HEK293 (cell line): Measurements from ENCODE around the gene POU2AF1.

Experiments
- CTCF ChIA-PET: fragments of 350-600 bp; formaldehyde crosslinking; extraction: SDS; loops from one replicate; lab custom pipeline; 2021; ENCODE audit warnings: antibody characterized with exemption; lab: Yijun Ruan, JAX
- POLR2A ChIA-PET: fragments of 300-600 bp; formaldehyde crosslinking; extraction: SDS; loops from one replicate; lab custom pipeline; 2020; ENCODE audit warnings: antibody characterized with exemption, inconsistent platforms; lab: Yijun Ruan, JAX
- H3K27ac ChIP-seq: fragments of 200-500 bp; sonication (Bioruptor generic); 2 replicates; pipeline ENCODE4 v1.5.1; 2014; ENCODE audit warnings: low read depth, low read length, control low read depth, inconsistent platforms; ENCODE audit errors: extremely low read depth
- H3K36me3 ChIP-seq, 2 experiments: fragments of 200-500 bp in 1 of 2; sonication (Bioruptor generic) in 1 of 2; 1 replicate in 1 of 2; 2 replicates in 1 of 2; pipeline ENCODE4 v1.5.1; 2014 to 2017; ENCODE audit warnings: inconsistent platforms in 2 of 2, low read length in 2 of 2; ENCODE audit not compliant: control insufficient read depth in 2 of 2, insufficient read depth in 1 of 2
- H3K4me1 ChIP-seq: fragments of 200-500 bp; sonication (Bioruptor generic); 2 replicates; pipeline ENCODE4 v1.5.1; 2014; ENCODE audit warnings: mild to moderate bottlenecking, low read length, inconsistent platforms; ENCODE audit not compliant: control insufficient read depth, insufficient read depth
- H3K4me3 ChIP-seq: 2 replicates; pipeline ENCODE4 v1.5.1; 2011; ENCODE audit warnings: low read depth, mild to moderate bottlenecking, control low read depth, low read length, moderate library complexity
- H3K9me3 ChIP-seq: fragments of 200-500 bp; sonication (Bioruptor generic); 2 replicates; pipeline ENCODE4 v1.5.1; 2014; ENCODE audit warnings: low read depth, low read length, inconsistent platforms; ENCODE audit not compliant: control insufficient read depth, insufficient read depth
- EGR2 ChIP-seq: fragments of 450-650 bp; formaldehyde crosslinking; IDR thresholded peaks from 2 replicates; pipeline ENCODE4 v1.5.1; 2016; ENCODE audit warnings: low read depth, missing biosample characterization, missing genetic modification characterization
- KLF17 ChIP-seq: fragments of 450-650 bp; formaldehyde crosslinking; IDR thresholded peaks from 2 replicates; pipeline ENCODE4 v1.5.1; 2016; ENCODE audit warnings: missing biosample characterization, missing genetic modification characterization
- PBX3 ChIP-seq: sonication (generic); formaldehyde crosslinking; IDR thresholded peaks from 2 replicates; pipeline ENCODE4 v1.8.1; 2022; ENCODE audit warnings: mild to moderate bottlenecking, moderate library complexity, missing genetic modification reagents
- SP2 ChIP-seq: fragments of 450-650 bp; formaldehyde crosslinking; IDR thresholded peaks from 2 replicates; pipeline ENCODE4 v1.5.1; 2016; ENCODE audit warnings: missing biosample characterization, missing genetic modification characterization
- TSHZ1 ChIP-seq: fragments of 450-650 bp; formaldehyde crosslinking; IDR thresholded peaks from 2 replicates; pipeline ENCODE4 v1.5.1; 2016; ENCODE audit warnings: missing biosample characterization, missing genetic modification characterization, borderline replicate concordance
- ZBTB44 ChIP-seq: fragments of 450-650 bp; IDR thresholded peaks from 2 replicates; pipeline ENCODE4 v1.5.1; 2018; ENCODE audit warnings: missing biosample characterization, mild to moderate bottlenecking, missing genetic modification characterization
- ZFP41 ChIP-seq: fragments of 450-650 bp; formaldehyde crosslinking; IDR thresholded peaks from 2 replicates; pipeline ENCODE4 v1.5.1; 2016; ENCODE audit warnings: missing biosample characterization, missing genetic modification characterization, borderline replicate concordance
- ZNF138 ChIP-seq: fragments of 450-650 bp; formaldehyde crosslinking; IDR thresholded peaks from 2 replicates; pipeline ENCODE4 v1.5.1; 2016; ENCODE audit warnings: missing biosample characterization, missing genetic modification characterization, borderline replicate concordance
- ZNF157 ChIP-seq: fragments of 450-650 bp; formaldehyde crosslinking; IDR thresholded peaks from 2 replicates; pipeline ENCODE4 v1.5.1; 2016; ENCODE audit warnings: missing biosample characterization, missing genetic modification characterization
- ZNF16 ChIP-seq: fragments of 450-650 bp; formaldehyde crosslinking; IDR thresholded peaks from 2 replicates; pipeline ENCODE4 v1.5.1; 2016; ENCODE audit warnings: low read depth, missing biosample characterization, missing genetic modification characterization
- ZNF18 ChIP-seq: fragments of 450-650 bp; formaldehyde crosslinking; IDR thresholded peaks from 2 replicates; pipeline ENCODE4 v1.5.1; 2016; ENCODE audit warnings: missing biosample characterization, missing genetic modification characterization
- ZNF223 ChIP-seq: fragments of 450-650 bp; formaldehyde crosslinking; IDR thresholded peaks from 2 replicates; pipeline ENCODE4 v1.5.1; 2016; ENCODE audit warnings: missing biosample characterization, missing genetic modification characterization
- ZNF366 ChIP-seq: fragments of 450-650 bp; formaldehyde crosslinking; conservative IDR thresholded peaks from 2 replicates; pipeline ENCODE4 v1.5.1; 2016; ENCODE audit warnings: missing biosample characterization, missing genetic modification characterization
- ZNF530 ChIP-seq: fragments of 450-650 bp; formaldehyde crosslinking; IDR thresholded peaks from 2 replicates; pipeline ENCODE4 v1.5.1; 2016; ENCODE audit warnings: low read depth, missing biosample characterization, missing genetic modification characterization
- ZNF544 ChIP-seq: fragments of 450-650 bp; formaldehyde crosslinking; IDR thresholded peaks from 2 replicates; pipeline ENCODE4 v1.5.0; 2017; ENCODE audit warnings: missing biosample characterization, missing genetic modification characterization
- ZNF654 ChIP-seq: fragments of 450-650 bp; formaldehyde crosslinking; IDR thresholded peaks from 2 replicates; pipeline ENCODE4 v1.5.1; 2016; ENCODE audit warnings: low read depth, missing biosample characterization, missing genetic modification characterization
- ZNF658 ChIP-seq: fragments of 450-650 bp; formaldehyde crosslinking; IDR thresholded peaks from 2 replicates; pipeline ENCODE4; 2016; ENCODE audit warnings: missing biosample characterization, missing genetic modification characterization
- ZNF830 ChIP-seq: fragments of 450-650 bp; IDR thresholded peaks from 2 replicates; pipeline ENCODE4 v1.5.0; 2018; ENCODE audit warnings: missing biosample characterization, missing genetic modification characterization, low read depth, mild to moderate bottlenecking, moderate library complexity
- ZSCAN5A ChIP-seq: fragments of 450-650 bp; formaldehyde crosslinking; IDR thresholded peaks from 2 replicates; pipeline ENCODE4 v1.5.1; 2016; ENCODE audit warnings: missing biosample characterization, missing genetic modification characterization

POU2AF1 gene

GRCh38 chr11:111327908-111328624, 51.0 kb downstream of the POU2AF1 start (continued):
- TF ChIP-seq TSHZ1 (no peak), ZNF223 (no peak), ZNF138 (tag by site-specific recombination) (no peak)
- TF ChIP-seq, all 188 proteins: peak for 5

GRCh38 chr11:111326824-111327223, 52.3 kb downstream of the POU2AF1 start:
- TF ChIP-seq ZNF18 (tag by site-specific recombination), result no peak
- TF ChIP-seq ZNF157 (tag by site-specific recombination), result no peak
- no peak for TF ChIP-seq ZNF654 (tag by site-specific recombination)
- no peak for TF ChIP-seq EGR2
- TF ChIP-seq ZNF830 (tag by site-specific recombination), result no peak
- TF ChIP-seq ZNF544 (tag by site-specific recombination), result no peak
- no peak for TF ChIP-seq ZFP41 (tag by site-specific recombination)
- TF ChIP-seq KLF17 (tag by site-specific recombination), result no peak

GRCh38 chr11:111325259-111325658, 53.8 kb downstream of the POU2AF1 start:
- ChIA-PET CTCF (interaction anchor here (0.6 to 1.0 kb wide), 2 partner anchors 9 to 121 kb away, joined by 3 to 4 read pairs; no protein-coding TSS in a partner anchor), POLR2A (no interaction called here)
- Histone ChIP-seq H3K36me3 (no peaks in the 10 kb centered on the region), H3K9me3 (no peaks in the 10 kb centered on the region), H3K27ac (no peak overlapping the region), H3K4me3 (no peak overlapping the region), H3K4me1 (no peaks in the 10 kb centered on the region)
- TF ChIP-seq ZNF530 (tag by site-specific recombination) (no peak), ZNF16 (tag by site-specific recombination) (no peak), ZNF658 (no peak), SP2 (tag by site-specific recombination) (no peak), PBX3 (CRISPR knock-in tag) (no peak), ZNF366 (no peak), ZSCAN5A (tag by site-specific recombination) (no peak), ZBTB44 (tag by site-specific recombination) (no peak)

More at GRCh38 chr11:111326824-111327223, 52.3 kb downstream of the POU2AF1 start:
- Histone ChIP-seq H3K36me3 (no peaks in the 10 kb centered on the region), H3K9me3 (no peaks in the 10 kb centered on the region), H3K27ac (no peak overlapping the region), H3K4me1 (no peaks in the 10 kb centered on the region), H3K4me3 (no peak overlapping the region)
- ChIA-PET CTCF (interaction anchor here (0.5 to 0.9 kb wide), 2 partner anchors 19 to 55 kb away, joined by 3 to 4 read pairs; no protein-coding TSS in a partner anchor), POLR2A (interaction anchor here (0.6 kb wide), 1 partner anchor 100 kb away, joined by 3 read pairs; no protein-coding TSS in a partner anchor)
